HG03135 (cell line): ENCODE results near the gene LLGL2.

Experiments
- ATAC-seq: cut with Tn5 transposase; IDR thresholded peaks from one replicate; pipeline ENCODE4 v1.9.1; 2021; ENCODE audit warnings: mild to moderate bottlenecking, moderate library complexity; ENCODE audit not compliant: unreplicated experiment

The LLGL2 gene

DNA sequence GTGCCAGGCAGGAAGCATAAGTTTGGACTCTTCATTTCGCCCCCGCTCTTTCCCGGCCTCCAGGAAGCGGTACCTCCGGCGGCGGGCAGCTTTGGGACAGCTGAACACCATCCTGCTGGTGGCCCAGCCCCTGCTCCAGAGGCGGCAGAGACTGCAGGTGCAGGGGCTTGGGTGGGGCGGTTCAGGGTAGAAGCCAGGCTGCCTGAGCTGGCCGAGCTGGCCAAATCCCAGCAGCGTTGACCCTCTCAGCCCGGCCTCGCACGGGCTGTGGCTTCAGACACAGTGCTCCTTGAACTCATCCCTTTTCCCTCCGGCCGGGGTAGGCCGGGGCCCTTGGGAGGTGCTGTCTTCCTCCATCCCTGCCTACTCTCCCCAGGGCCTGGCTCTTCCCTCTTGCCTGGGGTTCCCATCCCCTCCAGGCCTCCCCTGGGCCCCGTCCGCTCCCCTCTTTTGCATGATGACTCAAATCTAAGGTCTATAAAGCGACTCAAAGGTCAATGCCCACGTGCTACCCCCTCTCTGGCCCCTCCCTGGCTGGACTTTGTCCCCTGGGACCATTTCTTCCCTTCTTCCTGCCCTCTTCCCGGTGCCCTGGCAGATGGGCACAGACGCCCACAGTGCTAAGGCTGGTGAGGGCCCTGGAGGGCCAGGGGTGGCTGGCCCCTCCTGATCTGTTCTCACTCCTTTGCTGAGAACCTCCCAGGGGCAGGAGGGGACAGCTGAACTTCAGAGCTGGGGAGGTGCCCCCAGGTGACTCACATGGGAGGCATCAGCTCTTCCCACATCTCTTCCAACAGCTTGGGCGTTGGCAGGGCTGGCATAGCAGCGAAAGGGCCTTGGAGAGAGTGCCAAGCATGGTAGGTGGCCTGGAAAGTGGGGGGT, 84.8 kb downstream of the LLGL2 start:
- no peak for ATAC-seq

DNA sequence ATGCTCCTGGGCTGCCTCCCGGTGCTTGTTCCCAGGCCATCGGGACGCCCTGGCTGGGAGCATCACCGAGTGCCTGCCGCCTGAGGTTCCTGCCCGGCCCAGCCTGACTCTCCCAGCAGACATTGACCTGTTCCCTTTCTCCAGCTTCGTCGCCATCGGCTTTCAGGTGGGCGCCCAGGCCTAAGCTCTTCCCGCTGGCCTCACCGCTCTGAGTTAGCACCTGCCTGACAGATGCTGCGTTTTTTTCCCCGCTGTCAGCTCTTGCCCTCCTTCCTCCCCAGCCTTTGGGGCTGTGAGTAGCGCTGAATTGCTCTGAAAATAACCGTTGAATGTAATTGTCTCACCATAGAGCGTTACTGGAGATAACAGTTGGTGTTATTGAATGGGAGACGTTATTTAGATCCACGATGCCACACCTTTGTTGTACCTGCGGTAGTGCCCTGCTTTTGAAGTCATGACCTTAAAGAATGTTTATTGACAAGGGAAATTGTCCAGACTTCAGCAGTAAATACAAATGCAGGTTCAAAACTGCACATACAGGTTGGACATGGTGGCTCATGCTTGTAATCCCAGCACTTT, 86.4 kb downstream of the LLGL2 start:
- ATAC-seq, result no peak

DNA sequence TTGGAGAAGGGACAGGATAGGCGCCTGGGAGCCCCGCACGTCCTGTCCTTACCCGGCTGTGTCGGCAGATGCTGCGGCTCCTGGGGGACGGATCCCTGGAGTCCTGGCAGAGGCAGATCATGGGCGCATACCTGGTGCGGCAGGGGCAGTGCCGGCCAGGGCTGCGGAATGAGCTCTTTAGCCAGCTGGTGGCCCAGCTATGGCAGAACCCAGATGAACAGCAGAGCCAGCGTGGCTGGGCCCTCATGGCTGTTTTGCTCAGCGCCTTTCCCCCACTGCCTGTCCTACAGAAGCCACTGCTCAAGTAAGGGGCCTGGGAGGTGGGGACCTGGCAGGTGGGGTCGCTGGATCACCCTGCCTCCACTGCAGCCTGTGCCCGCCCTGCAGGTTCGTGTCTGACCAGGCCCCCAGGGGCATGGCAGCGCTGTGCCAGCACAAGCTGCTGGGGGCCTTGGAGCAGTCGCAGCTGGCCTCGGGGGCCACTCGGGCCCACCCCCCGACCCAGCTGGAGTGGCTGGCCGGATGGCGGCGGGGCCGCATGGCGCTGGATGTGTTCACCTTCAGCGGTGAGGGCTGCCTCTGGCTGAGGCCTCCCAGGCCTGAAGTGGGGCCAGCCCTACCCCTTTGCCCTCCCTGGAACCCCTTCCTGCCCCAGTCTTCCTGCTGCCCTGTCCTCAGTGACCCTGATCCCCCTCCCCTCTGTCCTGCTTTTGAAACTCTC, 87.6 kb downstream of the LLGL2 start:
- no peak for ATAC-seq

DNA sequence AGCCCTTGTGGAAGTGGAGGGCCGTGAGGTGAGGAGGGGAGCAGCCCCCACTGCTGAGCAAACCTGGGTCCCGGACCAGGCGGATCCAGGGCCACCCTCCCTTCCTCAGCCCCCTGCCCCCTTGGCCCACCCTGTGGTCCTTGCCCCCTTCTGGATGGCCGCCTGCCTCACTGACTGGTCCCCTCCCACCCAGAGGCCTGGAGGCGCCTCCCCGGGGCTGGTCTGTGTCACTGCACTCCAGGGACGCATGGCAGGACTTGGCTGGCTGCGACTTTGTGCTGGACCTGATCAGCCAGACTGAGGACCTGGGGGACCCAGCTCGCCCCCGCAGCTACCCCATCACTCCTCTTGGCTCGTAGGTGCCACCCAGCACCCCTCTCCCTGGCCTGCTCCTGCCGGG, 88.5 kb downstream of the LLGL2 start:
- ATAC-seq, result no peak

DNA sequence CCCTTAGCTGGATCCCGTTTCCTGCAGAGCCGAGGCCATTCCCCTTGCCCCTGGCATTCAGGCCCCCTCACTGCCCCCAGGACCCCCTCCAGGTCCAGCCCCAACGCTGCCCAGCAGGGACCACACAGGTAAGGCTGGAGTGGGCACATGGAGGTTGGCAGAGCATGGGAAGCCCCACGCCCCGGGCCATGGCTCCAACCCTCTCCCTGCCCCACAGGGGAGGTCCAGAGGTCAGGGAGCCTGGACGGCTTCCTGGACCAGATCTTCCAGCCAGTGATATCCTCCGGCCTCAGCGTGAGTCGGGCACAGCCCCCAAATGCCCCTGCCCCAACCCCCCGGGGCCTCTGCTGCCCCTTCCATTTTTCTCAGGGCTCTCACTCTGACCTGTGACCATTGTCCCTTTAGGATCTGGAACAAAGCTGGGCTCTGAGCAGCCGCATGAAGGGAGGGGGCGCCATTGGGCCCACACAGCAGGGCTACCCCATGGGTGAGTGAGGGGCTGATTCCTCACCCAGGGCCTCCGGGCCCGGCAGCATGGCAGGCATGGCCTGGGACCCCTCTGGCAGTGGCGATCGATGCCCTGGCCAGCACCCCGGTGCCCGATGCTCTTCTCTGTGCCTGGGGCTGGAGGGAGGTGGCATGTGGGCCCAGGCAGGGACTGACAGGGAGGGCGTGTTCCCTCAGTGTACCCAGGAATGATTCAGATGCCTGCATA, 89.2 kb downstream of the LLGL2 start:
- ATAC-seq, result no peak

DNA sequence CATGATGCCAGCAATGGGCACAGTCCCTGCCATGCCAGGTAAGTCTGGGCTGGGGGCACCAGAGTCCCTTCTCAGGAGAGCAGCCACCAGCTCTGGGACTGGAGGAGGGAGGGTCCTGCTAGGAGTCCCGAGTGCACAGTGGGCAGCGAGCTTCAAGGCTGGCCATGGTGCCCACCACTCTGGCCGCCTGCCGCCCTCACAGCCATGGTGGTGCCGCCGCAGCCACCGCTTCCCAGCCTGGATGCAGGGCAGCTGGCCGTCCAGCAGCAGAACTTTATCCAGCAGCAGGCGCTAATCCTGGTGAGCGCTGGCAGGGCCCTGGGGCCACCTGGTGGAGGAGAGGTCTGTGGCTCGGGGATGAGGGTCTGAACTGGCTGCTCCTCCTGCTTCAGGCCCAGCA, 89.8 kb downstream of the LLGL2 start:
- ATAC-seq, result no peak

DNA sequence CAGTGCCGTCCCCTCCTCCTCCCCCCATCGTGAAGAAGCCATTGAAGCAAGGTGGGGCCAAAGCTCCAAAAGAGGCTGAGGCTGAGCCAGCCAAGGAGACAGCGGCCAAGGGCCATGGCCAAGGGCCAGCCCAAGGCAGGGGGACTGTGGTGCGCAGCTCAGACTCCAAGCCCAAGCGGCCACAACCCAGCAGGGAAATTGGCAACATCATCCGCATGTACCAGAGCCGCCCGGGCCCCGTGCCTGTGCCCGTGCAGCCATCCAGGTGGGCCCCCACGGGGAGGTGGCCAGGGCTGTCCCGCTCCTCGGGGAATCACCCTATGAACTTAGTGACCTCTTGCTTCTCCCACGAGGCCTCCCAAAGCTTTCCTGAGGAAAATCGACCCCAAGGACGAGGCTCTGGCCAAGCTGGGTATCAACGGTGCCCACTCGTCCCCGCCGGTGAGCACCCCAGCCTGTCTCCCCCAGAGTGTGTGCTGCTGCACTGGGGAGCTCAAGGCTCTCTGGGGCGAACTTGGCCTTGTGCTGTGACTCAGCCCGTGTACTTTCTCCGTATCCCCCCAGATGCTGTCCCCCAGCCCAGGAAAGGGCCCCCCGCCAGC, 91.1 kb downstream of the LLGL2 start:
- ATAC-seq, result no peak

DNA sequence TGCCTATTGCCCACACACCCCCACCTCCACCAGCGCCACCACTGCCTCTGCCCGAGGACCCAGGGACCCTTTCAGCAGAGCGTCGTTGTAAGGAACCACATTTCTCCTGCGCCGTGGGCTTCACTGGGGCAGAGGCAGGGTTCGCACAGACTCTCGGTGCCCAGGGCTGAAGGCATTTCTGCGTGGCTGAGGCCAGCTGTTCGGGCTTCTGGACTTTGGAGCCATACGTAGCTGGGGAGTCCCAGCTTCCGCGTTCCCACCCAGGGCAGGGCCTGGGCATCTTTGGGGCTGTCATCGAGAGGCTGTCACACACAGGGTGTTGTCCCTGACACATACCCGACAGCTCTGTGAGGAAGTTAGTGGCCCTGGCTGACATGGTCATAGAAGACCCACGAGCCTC, 91.7 kb downstream of the LLGL2 start:
- ATAC-seq, result no peak

DNA sequence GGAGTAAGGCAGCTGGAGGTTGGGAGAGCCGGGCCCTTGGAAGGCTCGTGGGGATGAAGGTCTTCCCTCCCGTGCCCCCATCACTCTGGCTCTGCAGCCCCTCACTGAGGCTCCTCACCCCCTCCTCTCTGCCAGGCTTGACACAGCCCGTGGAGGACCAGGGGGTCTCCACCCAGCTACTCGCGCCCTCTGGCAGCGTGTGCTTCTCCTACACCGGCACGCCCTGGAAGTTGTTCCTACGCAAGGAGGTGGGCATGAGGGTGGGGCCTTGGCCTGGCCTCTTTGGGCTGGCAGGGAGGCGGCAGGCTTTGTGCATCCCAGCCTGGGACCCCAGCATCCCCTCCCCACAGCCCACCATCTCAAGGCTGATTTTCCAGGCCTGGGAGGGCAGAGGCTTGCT, 92.2 kb downstream of the LLGL2 start:
- no peak for ATAC-seq

DNA sequence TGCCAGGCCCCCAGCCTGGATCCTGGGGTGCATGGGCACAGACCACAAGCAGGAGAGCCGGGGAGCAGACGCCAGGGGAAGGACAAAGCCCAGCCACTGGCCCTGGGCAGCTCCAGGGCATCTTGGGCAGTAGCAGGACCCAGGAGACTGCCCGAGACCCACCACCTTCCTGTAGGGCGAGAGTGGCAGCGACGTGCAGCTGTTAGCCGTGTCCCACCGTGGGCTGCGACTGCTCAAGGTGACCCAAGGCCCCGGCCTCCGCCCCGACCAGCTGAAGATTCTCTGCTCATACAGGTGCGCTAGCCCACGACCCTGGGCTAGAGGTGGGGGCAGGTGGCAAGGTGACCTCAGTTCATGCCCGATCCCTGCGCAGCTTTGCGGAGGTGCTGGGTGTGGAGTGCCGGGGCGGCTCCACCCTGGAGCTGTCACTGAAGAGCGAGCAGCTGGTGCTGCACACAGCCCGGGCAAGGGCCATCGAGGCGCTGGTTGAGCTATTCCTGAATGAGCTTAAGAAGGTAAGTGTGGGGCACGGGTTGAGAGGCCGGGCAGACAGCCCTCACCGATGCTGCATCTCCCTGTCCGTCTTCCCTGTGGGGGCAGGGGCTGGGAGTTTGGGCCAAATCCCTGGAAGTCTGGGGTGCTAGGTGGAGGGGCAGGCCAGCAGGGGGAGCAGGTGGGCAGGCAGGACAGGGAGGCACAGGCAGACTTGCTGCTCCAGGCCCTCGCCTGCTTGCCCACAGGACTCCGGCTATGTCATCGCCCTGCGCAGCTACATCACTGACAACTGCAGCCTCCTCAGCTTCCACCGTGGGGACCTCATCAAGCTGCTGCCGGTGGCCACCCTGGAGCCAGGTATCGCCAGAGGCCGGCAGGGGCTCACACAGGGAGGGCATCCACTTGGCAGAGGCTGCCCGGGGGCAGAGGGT, 94.3 kb downstream of the LLGL2 start:
- no peak for ATAC-seq

DNA sequence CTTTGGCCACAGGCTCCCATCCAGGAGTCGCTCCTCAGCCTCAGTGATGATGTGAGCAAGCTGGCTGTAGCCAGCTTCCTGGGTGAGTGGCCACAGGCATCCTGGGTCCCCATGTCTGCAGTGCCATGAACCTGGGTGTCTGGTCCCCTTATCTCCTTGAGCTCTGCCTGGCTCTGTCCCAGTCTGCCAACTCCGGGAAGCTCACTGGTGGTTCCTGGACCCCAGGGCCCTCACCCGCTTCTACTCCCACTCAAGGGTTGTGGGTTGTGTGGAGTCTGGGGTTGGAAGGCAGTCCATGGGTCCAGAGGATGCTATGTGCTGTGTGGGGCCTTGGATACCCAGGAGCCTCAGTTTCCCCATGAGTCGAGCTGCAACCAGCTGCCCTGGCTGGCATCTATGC, 96.0 kb downstream of the LLGL2 start:
- no peak for ATAC-seq

DNA sequence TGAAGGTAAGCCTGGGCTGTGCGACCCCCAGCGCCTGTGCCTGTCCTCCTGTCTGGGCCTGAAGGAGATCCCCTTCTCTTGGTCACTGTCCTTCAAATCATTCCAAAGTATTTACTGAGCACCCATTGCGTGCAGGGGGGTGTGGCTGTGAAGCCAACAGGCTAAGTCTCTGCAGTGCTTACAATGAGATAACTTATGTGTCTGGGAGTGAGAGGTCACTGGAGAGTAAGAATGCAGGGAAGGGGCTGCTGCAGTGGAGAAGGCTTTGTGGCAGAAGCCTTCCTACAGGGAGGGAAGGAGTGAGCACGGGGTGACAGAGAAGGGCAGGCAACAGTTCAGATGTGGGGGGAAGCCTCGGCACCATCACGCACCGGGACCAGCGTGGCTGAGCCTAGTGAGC, 96.6 kb downstream of the LLGL2 start:
- ATAC-seq, result no peak

DNA sequence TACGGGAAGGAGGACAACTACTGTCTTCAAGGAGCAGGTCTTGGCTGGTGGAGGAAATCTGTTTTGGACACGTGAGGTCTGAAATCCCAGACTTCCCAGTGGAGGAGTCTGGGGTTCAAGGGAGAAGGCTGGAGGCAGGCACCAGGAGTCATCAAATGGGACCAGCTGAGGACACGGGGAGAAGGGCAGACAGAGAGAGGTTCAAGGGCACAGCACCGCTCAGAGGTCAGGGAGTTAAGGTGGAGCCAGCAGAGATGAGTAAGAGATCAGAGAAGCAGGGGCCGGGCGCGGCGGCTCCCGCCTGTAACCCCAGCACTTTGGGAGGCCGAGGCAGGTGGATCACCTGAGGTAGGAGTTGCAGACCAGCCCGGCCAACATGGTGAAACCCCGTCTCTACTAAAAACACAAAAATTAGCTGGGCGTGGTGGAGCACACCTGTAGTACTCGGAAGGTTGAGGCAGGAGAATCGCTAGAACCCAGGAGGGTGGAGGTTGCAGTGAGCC, 97.3 kb downstream of the LLGL2 start:
- ATAC-seq, result no peak

DNA sequence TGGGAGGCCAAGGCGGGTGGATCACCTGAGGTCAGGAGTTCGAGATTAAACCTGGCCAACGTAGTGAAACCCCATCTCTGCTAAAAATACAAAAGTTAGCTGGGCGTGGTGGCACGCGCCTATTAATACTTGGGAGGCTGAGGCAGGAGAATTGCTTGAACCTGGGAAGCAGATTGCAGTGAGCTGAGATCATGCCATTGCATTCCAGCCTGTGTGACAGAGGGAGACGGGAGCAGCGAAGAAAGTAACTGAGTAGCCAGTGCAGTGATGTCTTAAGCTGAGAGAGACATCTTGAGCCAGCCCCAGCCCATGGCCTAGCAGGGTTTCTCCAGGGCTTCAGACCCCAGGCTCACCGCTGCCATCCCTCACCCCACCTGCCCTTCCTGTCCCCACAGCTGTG, 97.9 kb downstream of the LLGL2 start:
- no peak for ATAC-seq

DNA sequence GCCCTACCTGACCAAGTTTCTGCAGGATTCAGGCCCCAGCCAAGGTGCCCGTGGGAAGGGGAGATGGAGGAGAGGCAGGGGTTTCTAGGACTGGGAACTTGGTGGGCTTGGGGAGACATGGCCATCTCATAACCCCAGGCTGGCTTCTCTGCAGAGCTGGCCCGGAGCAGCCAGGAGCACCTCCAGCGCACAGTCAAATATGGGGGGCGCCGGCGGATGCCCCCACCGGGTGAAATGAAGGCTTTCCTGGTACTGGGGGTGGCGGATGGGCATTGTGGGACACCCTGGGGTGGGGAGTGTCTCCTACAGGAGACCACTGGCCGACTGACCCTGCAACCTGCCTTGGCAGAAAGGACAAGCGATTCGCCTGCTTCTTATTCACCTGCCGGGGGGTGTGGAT, 98.5 kb downstream of the LLGL2 start:
- no peak for ATAC-seq
